Stimulated activated CD4-positive, alpha-beta T cell treated with anti-CD3 and anti-CD28 coated beads, Interleukin-15, amount 100 ng/mL, for 1 hour (primary cell): ENCODE measurements around the gene SLC22A3.

Experiments
- DNase-seq, 2 donors: peaks; one replicate each; pipeline ENCODE4 v3.0.0-alpha.2; 2020; ENCODE audit warnings: low read depth in 1 of 2, low spot score in 1 of 2

The SLC22A3 gene

DNA sequence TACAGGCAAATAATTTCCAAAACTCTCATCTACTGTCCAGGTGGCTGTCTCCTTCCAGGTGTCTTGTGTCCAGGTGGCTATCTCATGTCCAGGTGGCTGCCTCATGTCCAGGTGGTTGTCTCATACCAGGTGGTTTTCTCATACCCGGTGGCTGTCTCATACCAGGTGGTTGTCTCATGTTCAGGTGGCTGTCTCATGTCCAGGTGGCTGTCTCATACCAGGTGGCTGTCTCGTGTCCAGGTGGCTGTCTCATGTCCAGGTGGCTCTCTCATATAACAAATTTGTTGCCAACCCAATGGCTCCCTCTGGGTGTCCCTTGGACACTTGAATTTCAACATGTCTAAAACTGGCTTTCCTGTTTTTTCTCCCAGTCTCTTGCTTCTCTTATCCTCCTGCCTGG is 14.3 kb upstream of the SLC22A3 start:
- no peak for DNase-seq

DNA sequence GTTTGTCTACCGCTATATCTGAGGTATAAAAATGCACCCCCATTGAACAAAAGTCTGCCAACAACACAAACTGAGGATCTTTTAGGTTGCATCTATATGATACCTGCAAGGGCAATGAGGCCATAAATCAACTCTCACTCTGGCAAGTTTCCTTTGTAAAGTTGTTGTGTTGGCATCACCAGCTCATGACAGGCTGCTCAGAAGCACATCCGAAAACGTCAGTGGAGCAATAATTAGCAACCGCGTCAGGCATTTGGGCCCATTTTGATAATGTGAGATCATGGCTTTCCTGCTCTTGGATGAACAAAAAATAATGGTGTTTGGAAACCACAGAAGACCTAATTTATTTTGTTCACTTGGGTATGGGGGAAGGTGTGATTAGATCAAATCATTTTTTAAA is 12.0 kb upstream of the SLC22A3 start:
- no peak for DNase-seq

- DNase-seq: no peak
These were observed 10.9 kb upstream of the SLC22A3 start for GRCh38 chr6:160337301-160337700.

- no peak for DNase-seq
These were observed 10.2 kb upstream of the SLC22A3 start for GRCh38 chr6:160337991-160338390.

DNA sequence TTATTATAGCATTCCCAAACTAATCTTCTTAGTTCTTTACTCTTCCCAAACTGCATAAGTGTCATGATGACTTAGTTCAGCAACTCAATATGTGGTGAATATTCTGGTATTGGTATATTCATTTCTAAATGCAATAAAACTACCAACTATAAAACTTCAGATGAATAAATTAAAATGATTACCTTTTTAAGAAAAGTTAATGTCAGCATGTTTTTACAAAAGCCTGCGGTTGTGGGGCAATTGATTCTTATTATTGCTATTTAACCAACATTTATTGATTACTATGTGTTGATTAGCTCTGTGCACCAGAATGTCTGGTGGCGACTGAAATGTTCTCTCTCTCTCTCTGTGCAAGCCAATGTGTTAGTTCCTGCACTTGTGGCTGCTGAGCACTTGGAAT is 5.0 kb upstream of the SLC22A3 start:
- DNase-seq: no peak

GRCh38 chr6:160344271-160344670 is 3.9 kb upstream of the SLC22A3 start:
- no peak for DNase-seq

- no peak for DNase-seq
These were observed 637 bp upstream of the SLC22A3 start for GRCh38 chr6:160347259-160348222.

- DNase-seq: no peak
These were observed 853 bp downstream of the SLC22A3 start for GRCh38 chr6:160349020-160349441.

DNA sequence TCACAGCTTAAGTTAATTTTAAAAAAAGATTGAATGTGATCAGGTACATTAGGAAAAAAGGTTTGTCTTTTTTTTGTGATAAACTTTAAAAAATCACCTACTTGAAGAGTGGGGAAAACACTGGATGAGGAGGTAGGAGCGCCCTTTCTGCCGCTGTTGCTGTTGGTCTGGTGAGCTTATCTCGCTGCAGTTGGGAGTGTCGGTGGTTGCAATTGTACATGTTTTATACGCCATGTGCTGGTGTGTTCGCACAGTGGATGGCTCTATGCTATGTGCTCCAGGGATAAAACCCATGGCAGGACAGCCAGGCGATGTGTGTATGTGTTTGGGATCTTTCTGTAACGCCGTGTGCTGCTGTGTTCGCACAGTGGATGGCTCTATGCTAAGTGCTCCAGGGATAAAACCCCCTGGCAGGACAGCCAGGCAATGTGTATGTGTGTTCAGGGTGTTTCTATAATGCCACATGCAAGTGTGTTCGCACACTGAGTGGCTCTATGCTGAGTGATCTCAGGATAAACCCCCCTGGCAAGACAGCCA is 1.7 kb downstream of the SLC22A3 start:
- DNase-seq: no peak

DNA sequence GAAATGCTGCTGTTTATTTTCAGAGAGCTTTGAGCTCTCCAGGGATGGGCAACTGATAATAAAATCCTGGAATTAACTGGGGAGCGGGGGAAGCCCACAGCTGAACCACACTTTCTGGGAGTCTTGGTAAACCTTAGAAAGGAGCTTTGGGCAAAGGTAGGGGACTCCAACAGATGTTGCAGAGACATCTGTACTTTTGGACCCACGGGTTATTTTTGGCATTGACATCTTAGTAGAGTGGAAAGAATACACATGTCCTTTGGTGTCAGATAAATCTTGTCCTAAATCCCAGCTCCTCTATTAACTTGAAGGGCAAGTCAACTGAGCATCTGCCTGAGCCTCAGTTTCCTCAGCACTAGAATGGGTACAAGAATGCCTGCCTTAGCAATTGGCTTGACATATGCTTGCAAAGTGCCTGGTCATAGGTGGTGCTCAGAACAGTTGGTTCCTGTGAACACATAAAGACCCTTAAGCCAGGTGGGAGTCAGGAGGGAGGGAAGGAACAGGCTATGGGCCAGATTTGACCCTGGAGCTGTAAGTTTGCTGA is 5.8 kb downstream of the SLC22A3 start:
- DNase-seq: no peak

- no peak for DNase-seq
These were observed 6.8 kb downstream of the SLC22A3 start for GRCh38 chr6:160355001-160355400.

- DNase-seq: no peak
These were observed 8.0 kb downstream of the SLC22A3 start for GRCh38 chr6:160356074-160356744.

DNA sequence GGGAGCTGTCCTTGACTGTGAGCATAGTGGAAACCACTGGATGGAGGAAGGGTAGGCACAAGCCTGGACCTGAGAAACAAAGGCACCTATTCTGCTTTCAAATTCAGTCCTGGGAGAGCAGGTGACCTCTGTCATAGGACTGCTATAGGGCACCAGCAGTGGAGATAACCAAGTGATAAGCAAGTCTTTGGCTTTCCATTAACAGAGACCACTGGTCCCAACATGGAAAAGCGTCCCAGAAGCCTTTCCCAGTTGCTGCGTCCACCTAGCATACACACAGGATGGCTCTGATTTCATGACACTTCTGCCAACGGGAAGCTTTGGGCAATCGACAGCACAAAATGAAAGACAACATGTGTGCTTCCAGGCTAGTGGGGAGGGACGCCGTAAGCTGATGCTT is 8.9 kb downstream of the SLC22A3 start:
- no peak for DNase-seq

DNA sequence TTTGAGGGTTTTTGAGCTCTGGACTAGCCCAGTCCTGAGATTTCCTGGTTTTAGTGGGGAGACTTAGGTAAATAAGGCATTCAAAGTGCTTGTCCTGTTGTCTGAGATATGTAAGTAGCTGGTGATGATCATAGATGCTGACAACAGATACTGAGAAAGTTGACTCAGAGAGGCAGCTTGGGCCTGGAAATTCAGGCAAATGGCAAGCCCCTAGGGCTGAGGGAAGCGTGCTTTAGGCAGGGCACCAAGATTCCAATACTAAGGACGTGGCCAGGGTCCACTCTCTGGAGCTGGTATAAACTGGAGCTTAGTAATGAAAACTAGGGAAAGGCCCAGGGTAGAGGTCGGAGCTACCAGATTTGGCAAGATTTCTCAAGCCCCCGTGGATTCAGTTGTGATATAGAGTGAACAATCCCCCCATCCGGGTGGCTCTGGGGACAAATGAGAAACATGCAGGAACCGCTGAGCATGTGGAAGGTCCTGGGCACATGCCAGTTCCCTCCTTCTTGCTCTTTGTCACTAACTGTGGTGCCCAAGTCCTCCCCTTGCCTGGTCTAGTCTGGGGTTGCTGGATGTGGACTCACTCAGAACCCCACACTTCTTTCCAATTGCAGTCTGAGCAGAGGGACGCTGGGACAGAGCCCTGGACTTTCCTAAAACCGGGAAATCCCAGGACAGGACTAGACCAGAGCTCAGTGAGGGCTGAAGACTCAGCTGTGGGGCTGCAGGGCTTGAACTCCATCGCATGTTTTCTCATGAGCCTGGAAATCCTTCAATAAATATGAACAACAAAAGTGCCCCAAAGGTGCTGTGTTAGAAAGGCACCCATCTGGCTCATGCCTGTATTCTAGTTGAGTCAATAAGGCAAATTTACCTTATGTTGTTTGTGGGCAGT is 10.3 kb downstream of the SLC22A3 start:
- no peak for DNase-seq

GRCh38 chr6:160360955-160361354 is 12.8 kb downstream of the SLC22A3 start:
- DNase-seq: no peak

- no peak for DNase-seq
These were observed 14.4 kb downstream of the SLC22A3 start for GRCh38 chr6:160362556-160362955.

DNA sequence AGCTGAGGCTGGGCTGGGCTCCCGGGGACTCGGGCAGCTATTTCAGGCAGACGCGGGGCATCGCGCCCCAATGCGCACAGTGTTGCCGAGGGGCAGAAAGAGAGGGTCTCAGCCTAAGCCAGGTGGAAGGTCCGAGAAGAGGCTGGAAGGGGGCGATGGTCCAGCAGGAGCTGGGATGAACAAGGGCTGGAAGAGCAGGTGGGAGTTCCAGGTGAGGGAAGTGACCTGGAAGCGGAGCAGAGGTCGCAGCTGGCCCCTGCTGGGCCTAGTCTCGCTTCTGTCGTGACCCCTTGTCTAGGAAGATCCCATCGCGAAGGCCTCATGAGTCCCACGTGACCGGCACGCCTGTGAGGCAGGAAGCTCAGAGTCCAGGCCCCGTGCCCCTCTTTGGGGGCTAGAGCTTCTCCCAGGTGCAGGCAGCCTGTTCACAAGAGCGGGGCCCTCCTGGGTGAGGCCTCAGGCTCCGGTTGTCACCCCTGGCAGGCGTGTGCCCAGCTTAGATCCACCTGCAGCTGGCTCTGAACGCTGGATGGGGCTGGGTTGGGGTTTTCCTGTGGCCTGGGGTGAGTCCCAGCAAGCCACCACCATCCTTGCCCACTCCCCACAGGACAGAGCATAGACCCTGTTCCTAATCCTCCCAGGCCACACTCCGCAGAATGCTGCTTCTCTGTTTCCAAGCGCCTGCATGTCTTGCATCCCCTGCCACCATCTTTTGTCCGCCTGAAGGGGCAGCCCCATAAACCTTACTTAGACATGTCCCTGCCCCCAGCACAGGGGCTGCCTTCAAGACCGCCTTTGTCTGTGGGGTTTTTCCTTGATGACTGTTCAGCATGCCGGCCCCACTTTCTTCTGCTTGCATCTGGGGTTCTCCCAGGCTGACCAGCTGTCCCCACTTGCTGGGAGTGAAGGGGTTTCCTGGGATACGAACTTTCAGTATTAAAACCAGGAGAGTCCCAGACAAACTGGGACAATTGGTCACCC is 15.1 kb downstream of the SLC22A3 start:
- no peak for DNase-seq

DNA sequence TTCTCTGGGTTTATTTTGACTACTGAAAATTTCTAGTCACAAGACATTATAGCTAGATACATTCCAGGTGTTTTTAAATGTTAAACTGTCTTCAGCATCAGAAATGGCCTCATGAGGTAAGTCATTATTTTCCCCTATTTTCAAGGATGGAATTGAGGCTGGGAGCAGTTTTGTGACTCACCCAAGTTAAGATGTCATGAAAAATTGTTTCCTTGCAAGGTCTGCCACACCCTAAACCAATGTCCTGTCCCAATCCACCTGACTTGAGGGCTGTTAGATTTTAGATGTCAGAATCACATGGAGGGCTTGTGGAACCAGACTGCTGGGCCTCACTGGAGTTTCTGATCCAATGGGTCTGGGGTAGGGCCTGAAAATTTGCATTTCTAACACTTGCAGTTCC is 16.9 kb downstream of the SLC22A3 start:
- DNase-seq: no peak

DNA sequence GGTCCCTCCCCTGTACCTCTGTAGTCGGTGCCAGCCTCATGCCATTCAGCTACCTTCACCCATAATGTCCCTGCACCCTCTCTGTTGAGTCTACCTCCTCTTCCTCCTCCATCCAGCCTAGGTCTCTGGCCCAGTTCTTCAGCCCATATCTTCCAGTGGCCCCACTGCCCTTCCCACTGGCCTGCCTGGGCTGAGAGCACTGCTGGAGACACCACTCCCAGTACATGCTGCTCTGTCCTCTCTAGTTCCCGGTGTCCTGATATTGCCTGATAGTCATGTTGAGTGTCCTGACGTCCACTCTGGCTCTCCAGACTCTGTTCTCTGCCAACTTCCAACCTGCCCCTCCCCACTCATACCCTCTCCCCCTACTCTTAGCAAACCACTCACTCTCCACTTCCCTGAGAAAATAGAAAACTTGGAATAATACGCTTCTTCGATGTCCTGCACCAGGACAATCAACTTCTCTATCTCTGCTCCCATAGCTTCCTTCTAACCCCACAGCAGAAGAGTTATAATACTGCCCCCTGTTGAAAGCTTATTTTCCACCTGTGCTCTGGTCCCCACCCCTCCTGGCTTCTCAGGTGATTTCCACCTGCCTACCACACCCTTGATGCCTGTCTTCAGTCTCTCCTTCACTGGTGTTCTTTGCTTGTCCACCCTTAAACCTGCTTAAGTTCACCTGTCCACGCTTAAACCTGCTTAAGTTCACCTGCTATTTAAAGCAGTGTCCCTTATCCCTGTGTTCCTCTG is 19.8 kb downstream of the SLC22A3 start:
- no peak for DNase-seq
